HepG2 (cell line): Measurements from ENCODE around the gene MRPS17. TPM values are rescaled to one million over a fixed set of nuclear protein-coding genes. Genes with fewer than 3 reads are reported as not detected.
A peak's percentile ranks its signal among the peaks of the same experiment; 100 is the strongest.

Experiments used
- BRCA1 ChIP-seq: sonication (generic); formaldehyde crosslinking; IDR thresholded peaks from 2 replicates; pipeline ENCODE4 v1.4.0; 2020; ENCODE audit warnings: missing genetic modification reagents
- FOXA1 ChIP-seq, 2 experiments: fragments of 450-650 bp in 1 of 2; sonication (generic) in 1 of 2; formaldehyde crosslinking in 1 of 2; IDR thresholded peaks; 2 replicates each; pipeline versions ENCODE4 v1.4.0 to v1.6.1; 2016 to 2020; ENCODE audit warnings: missing genetic modification reagents in 1 of 2
- HMGA1 ChIP-seq: sonication (generic); formaldehyde crosslinking; conservative IDR thresholded peaks from 2 replicates; pipeline ENCODE4 v1.4.0; 2020; ENCODE audit warnings: missing genetic modification reagents
- HNF4A ChIP-seq: sonication (generic); formaldehyde crosslinking; IDR thresholded peaks from 2 replicates; pipeline ENCODE4 v1.4.0; 2020; ENCODE audit warnings: missing genetic modification reagents
- HOXA3 ChIP-seq: sonication (generic); formaldehyde crosslinking; IDR thresholded peaks from 2 replicates; pipeline ENCODE4 v1.5.0; 2020; ENCODE audit warnings: missing genetic modification reagents
- LCORL ChIP-seq, 2 experiments: fragments of 450-650 bp in 1 of 2; sonication (generic) in 1 of 2; formaldehyde crosslinking in 1 of 2; IDR thresholded peaks; 2 replicates each; pipeline versions ENCODE4 v1.5.0 to v1.6.1; 2017 to 2020; ENCODE audit warnings: antibody characterized with exemption in 1 of 2, missing genetic modification reagents in 1 of 2
- MATR3 ChIP-seq: sonication (generic); formaldehyde crosslinking; IDR thresholded peaks from 2 replicates; pipeline ENCODE4 v1.4.0; 2020; ENCODE audit warnings: missing genetic modification reagents
- MED13 ChIP-seq: sonication (generic); formaldehyde crosslinking; IDR thresholded peaks from 2 replicates; pipeline ENCODE4 v1.5.0; 2020; ENCODE audit warnings: missing genetic modification reagents
- NR2C2 ChIP-seq: sonication (generic); formaldehyde crosslinking; IDR thresholded peaks from 2 replicates; pipeline ENCODE4 v1.4.0; 2020; ENCODE audit warnings: missing genetic modification reagents, mild to moderate bottlenecking, moderate library complexity, borderline replicate concordance
- NR2F6 ChIP-seq, 2 experiments: IDR thresholded peaks; 2 replicates each; pipeline ENCODE4 v1.6.1; 2016; ENCODE audit warnings: antibody characterized with exemption in 1 of 2, mild to moderate bottlenecking in 1 of 2
- ONECUT2 ChIP-seq: sonication (generic); formaldehyde crosslinking; IDR thresholded peaks from 2 replicates; pipeline ENCODE4 v1.4.0; 2020; ENCODE audit warnings: missing genetic modification reagents
- PBX3 ChIP-seq: sonication (generic); formaldehyde crosslinking; IDR thresholded peaks from 2 replicates; pipeline ENCODE4 v1.8.1; 2023; ENCODE audit warnings: missing genetic modification reagents, inconsistent platforms, borderline replicate concordance
- RCOR2 ChIP-seq: IDR thresholded peaks from 2 replicates; pipeline ENCODE4 v1.6.1; 2016; ENCODE audit warnings: missing biosample characterization, missing genetic modification reagents
- REL ChIP-seq: sonication (generic); formaldehyde crosslinking; conservative IDR thresholded peaks from 2 replicates; pipeline ENCODE4 v1.8.0; 2022; ENCODE audit warnings: mild to moderate bottlenecking, missing genetic modification reagents, moderate library complexity
- SP4 ChIP-seq: sonication (generic); formaldehyde crosslinking; IDR thresholded peaks from 2 replicates; pipeline ENCODE4 v1.8.1; 2023; ENCODE audit warnings: mild to moderate bottlenecking, missing genetic modification reagents
- TGIF2 ChIP-seq: IDR thresholded peaks from 2 replicates; pipeline ENCODE4 v1.6.1; 2016; ENCODE audit warnings: control low read depth, missing compliant biosample characterization
- ZNF609 ChIP-seq: sonication (generic); formaldehyde crosslinking; IDR thresholded peaks from 2 replicates; pipeline ENCODE4 v1.4.0; 2020; ENCODE audit warnings: mild to moderate bottlenecking, missing genetic modification reagents, borderline replicate concordance
- ZNF703 ChIP-seq: sonication (generic); formaldehyde crosslinking; IDR thresholded peaks from 2 replicates; pipeline ENCODE4 v1.5.1; 2020; ENCODE audit warnings: missing genetic modification reagents, mild to moderate bottlenecking, moderate library complexity, borderline replicate concordance
- ZNF782 ChIP-seq: sonication (generic); formaldehyde crosslinking; IDR thresholded peaks from 2 replicates; pipeline ENCODE4 v1.4.0; 2020; ENCODE audit warnings: missing genetic modification reagents, mild to moderate bottlenecking, borderline replicate concordance
- polyA plus RNA-seq, 8 experiments: library from polyadenylated mRNA; depleted of rRNA in 3 of 8; stranded (reverse) in 7 of 8; unstranded in 1 of 8; fragments of >200 nt; fragmentation: Illumina TruSeq in 4 of 8; extraction: Trizol in 4 of 8; gene quantifications; 2 replicates each; pipeline versions ENCODE4 v1.2.1 to v1.2.3, GENCODE V29; 2011 to 2016; ENCODE audit warnings: low read depth in 4 of 8, missing spikeins in 1 of 8, mixed read lengths in 1 of 8; ENCODE audit not compliant: insufficient read depth in 1 of 8
- total RNA-seq, 5 experiments: library from RNA; depleted of rRNA; stranded (reverse); fragments of >200 nt; fragmentation: Illumina TruSeq; extraction: Trizol; gene quantifications; 2 replicates each; pipeline ENCODE4 v1.2.3, GENCODE V29; 2016; ENCODE audit warnings: low read depth in 1 of 5
- TF ChIP-seq, protein P1 (sequence below): sonication (generic); formaldehyde crosslinking; IDR thresholded peaks from 2 replicates; pipeline ENCODE4 v1.8.1; 2023; ENCODE audit warnings: mild to moderate bottlenecking, moderate library complexity, missing genetic modification reagents
- TF ChIP-seq, protein P2 (sequence below): IDR thresholded peaks from 2 replicates; pipeline ENCODE4 v1.6.1; 2018; ENCODE audit warnings: missing genetic modification reagents, mild to moderate bottlenecking, missing compliant biosample characterization
- TF ChIP-seq, protein P3 (sequence below): sonication (generic); formaldehyde crosslinking; IDR thresholded peaks from 2 replicates; pipeline ENCODE4 v1.8.1; 2023; ENCODE audit warnings: missing genetic modification reagents, mild to moderate bottlenecking, borderline replicate concordance

MRPS17 gene
- total and polyA plus RNA-seq, 2 of the 13 experiments (the other 11 are each of a cell fraction or from before 2014, with no cell fraction given), result 14.9 to 31.3 TPM

GRCh38 chr7:55996856-55997500 lies 45.3 kb downstream of the MRPS17 start (continued):
- TF ChIP-seq TGIF2 (CRISPR knock-in tag), result no peak
- no peak for TF ChIP-seq ONECUT2 (CRISPR knock-in tag)
- TF ChIP-seq MED13, result no peak
- TF ChIP-seq, protein P1, sequence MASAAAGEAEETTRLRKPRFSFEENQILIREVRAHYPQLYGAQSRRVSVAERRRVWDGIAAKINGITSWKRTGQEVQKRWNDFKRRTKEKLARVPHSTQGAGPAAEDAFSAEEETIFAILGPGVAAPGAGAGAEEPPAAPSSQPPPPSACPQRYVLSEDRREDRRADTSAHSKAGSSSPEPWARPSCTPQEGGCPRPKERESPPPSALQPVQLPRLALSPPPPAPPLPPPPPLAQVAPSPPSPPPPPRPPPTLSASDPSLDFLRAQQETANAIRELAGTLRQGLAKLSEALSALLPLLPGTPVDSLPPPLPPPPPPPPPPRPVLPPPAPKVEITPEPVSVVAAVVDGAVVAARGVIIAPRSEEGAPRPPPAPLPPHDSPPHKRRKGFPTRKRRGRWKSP (CRISPR knock-in tag), result no peak
- peak; percentile 74; the same call in 1 of the 2 replicates for TF ChIP-seq HOXA3 (CRISPR knock-in tag)
- no peak for TF ChIP-seq BRCA1 (CRISPR knock-in tag)
- TF ChIP-seq ZNF703 (CRISPR knock-in tag), result no peak
- no peak for TF ChIP-seq SP4 (CRISPR knock-in tag)
- TF ChIP-seq REL, result no peak
- TF ChIP-seq FOXA1 (IDR thresholded peaks at IDR 0.05), result no peak
- peak; percentile 47; the same call in 1 of the 2 replicates for TF ChIP-seq FOXA1 (CRISPR knock-in tag; IDR thresholded peaks at IDR 0.05)
- no peak for TF ChIP-seq RCOR2 (CRISPR knock-in tag)
- no peak for TF ChIP-seq HMGA1 (CRISPR knock-in tag)
- TF ChIP-seq, protein P2, sequence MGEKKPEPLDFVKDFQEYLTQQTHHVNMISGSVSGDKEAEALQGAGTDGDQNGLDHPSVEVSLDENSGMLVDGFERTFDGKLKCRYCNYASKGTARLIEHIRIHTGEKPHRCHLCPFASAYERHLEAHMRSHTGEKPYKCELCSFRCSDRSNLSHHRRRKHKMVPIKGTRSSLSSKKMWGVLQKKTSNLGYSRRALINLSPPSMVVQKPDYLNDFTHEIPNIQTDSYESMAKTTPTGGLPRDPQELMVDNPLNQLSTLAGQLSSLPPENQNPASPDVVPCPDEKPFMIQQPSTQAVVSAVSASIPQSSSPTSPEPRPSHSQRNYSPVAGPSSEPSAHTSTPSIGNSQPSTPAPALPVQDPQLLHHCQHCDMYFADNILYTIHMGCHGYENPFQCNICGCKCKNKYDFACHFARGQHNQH, result peak; percentile 47; the same call in 1 of the 2 replicates
- TF ChIP-seq LCORL (IDR thresholded peaks at IDR 0.05), result no peak
- TF ChIP-seq LCORL (CRISPR knock-in tag; IDR thresholded peaks at IDR 0.05), result peak; percentile 67
- peak; percentile 91 for TF ChIP-seq NR2C2 (CRISPR knock-in tag)
- peak; percentile 95 for TF ChIP-seq NR2F6 (IDR thresholded peaks at IDR 0.05)
- peak; percentile 98 for TF ChIP-seq NR2F6 (CRISPR knock-in tag; IDR thresholded peaks at IDR 0.05)
- no peak for TF ChIP-seq MATR3 (CRISPR knock-in tag)
- TF ChIP-seq, protein P3, sequence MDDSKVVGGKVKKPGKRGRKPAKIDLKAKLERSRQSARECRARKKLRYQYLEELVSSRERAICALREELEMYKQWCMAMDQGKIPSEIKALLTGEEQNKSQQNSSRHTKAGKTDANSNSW, result no peak
- TF ChIP-seq ZNF782 (CRISPR knock-in tag), result no peak
- peak; percentile 73 for TF ChIP-seq HNF4A (CRISPR knock-in tag)
- TF ChIP-seq ZNF609 (CRISPR knock-in tag), result peak; percentile 68; the same call in 1 of the 2 replicates
- TF ChIP-seq PBX3 (CRISPR knock-in tag), result no peak
